Thyroid gland (tissue), 4 donors: ENCODE data around the gene IQSEC3. TPM values are rescaled to one million over a fixed set of nuclear protein-coding genes. Genes with fewer than 3 reads are reported as not detected.
A peak's percentile ranks its signal among the peaks of the same experiment; 100 is the strongest.

ENCODE experiments used
- DNase-seq, 2 donors: peaks; one replicate each; pipeline ENCODE4 v3.0.0-alpha.2; 2019
- H3K27ac ChIP-seq, 3 donors: fragments of 200-600 bp; sonication (generic); 1 replicate in 2 of 3; 2 replicates in 1 of 3; pipeline ENCODE4 v1.5.1; 2016 to 2019; ENCODE audit warnings: mild to moderate bottlenecking in 1 of 3, moderate library complexity in 1 of 3
- H3K27me3 ChIP-seq: fragments of 200-600 bp; sonication (generic); one replicate; pipeline ENCODE4 v1.5.1; 2019
- H3K36me3 ChIP-seq, 2 donors: fragments of 200-600 bp; sonication (generic); one replicate each; pipeline ENCODE4 v1.5.1; 2016 to 2019
- H3K4me1 ChIP-seq, 2 donors: fragments of 200-600 bp; sonication (generic); one replicate each; pipeline ENCODE4 v1.5.1; 2017 to 2019
- H3K4me3 ChIP-seq, 3 donors: fragments of 200-600 bp; sonication (generic); replicated peaks in 1 of 3; 1 replicate in 2 of 3; 2 replicates in 1 of 3; pipeline ENCODE4 v1.5.1; 2016; ENCODE audit warnings: mild to moderate bottlenecking in 1 of 3
- H3K9me3 ChIP-seq: fragments of 200-600 bp; sonication (generic); one replicate; pipeline ENCODE4 v1.5.1; 2017
- POLR2A ChIP-seq, 2 donors: fragments of 450-650 bp; IDR thresholded peaks; one replicate each; pipeline ENCODE4 v1.6.1; 2017; ENCODE audit warnings: antibody characterized with exemption in 2 of 2, mild to moderate bottlenecking in 2 of 2, moderate library complexity in 1 of 2
- WGBS, 2 donors: methylation state at CpG; one replicate each; pipeline ENCODE4 v1.1.5; 2017; 5-methylcytosine and 5-hydroxymethylcytosine counted together
- intact Hi-C: fragments of 100-400 bp; cut with DNase I; formaldehyde crosslinking; loops from one replicate; pipeline ENCODE4 v1.15.1; 2023
- total RNA-seq, 4 donors: library from RNA; depleted of rRNA; stranded (reverse); fragments of >200 nt; gene quantifications; one replicate each; pipeline ENCODE4 v1.2.3, GENCODE V29; 2016
- TF ChIP-seq, protein P1 (sequence below), 6 experiments: fragments of 200-600 bp in 3 of 6; fragments of 450-650 bp in 3 of 6; sonication (generic) in 3 of 6; IDR thresholded peaks; one replicate each; pipeline ENCODE4 v1.5.1; 2016 to 2019; ENCODE audit warnings: antibody characterized with exemption in 6 of 6, mild to moderate bottlenecking in 2 of 6, inconsistent platforms in 1 of 6, moderate library complexity in 1 of 6

IQSEC3 gene
- total RNA-seq, 4 donors from 2014 or later, result 0.27 to 1.3 (median 1.0) TPM

GRCh38 chr12:218221-218620 lies 151.7 kb downstream of the IQSEC3 start:
- TF ChIP-seq POLR2A (IDR thresholded peaks at IDR 0.05), result no peak
- TF ChIP-seq, protein P1, sequence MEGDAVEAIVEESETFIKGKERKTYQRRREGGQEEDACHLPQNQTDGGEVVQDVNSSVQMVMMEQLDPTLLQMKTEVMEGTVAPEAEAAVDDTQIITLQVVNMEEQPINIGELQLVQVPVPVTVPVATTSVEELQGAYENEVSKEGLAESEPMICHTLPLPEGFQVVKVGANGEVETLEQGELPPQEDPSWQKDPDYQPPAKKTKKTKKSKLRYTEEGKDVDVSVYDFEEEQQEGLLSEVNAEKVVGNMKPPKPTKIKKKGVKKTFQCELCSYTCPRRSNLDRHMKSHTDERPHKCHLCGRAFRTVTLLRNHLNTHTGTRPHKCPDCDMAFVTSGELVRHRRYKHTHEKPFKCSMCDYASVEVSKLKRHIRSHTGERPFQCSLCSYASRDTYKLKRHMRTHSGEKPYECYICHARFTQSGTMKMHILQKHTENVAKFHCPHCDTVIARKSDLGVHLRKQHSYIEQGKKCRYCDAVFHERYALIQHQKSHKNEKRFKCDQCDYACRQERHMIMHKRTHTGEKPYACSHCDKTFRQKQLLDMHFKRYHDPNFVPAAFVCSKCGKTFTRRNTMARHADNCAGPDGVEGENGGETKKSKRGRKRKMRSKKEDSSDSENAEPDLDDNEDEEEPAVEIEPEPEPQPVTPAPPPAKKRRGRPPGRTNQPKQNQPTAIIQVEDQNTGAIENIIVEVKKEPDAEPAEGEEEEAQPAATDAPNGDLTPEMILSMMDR (IDR thresholded peaks at IDR 0.05), result no peak
- Histone ChIP-seq H3K36me3 (no peaks in the 10 kb centered on the region), H3K4me1 (peaks cover 12 to 27% of the 10 kb centered on the region in 2 donors), H3K27ac (no peak overlapping the region), H3K9me3 (no peaks in the 10 kb centered on the region), H3K27me3 (no peaks in the 10 kb centered on the region), H3K4me3 (no peak overlapping the region)
- DNase-seq, result no peak
- intact Hi-C loops, result no loop called here
- WGBS, 2 donors, result 80 to 88% methylated on average over 3 to 5 of the region's 5 CpGs

DNA sequence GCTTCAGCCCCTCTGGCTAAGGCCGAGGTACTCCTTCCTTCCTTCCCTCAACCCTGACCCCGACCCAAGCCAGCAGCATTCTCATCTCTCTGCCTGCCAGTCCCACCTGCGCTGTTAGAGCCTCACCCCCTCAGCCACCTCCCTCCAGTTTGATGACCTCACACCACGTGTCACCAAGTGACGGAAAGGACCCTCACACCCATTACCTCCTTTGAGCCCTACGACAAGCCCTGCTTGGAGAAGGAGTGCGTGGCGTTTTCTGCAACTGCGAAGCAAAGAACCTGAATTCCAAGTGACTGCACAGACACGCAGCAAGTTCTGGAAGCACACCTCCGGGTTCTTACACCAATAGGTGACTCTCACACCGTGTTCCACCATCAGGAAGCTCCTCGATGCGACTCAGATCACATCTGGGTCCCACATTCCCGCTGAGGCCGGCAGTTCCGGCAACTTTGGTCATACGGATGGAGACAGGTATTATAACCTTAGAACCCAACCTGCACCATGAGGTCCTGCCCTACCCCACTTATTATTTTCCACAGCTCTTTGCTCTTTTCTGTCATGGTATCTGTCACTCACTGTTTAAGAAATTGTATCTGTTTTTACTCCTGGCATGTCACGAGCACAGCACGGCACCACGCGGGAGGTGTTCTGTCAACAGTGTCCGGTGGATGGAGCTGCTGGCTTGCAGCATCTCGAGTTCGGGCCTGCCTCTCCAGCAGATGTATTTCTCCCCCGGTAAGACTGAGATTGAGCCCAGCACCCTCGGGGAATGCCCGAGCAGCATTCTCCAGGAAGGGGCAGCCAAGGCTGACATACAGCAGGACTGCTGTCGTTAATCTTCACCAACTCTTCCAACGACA lies 152.4 kb downstream of the IQSEC3 start:
- intact Hi-C loops, result no loop called here
- Histone ChIP-seq H3K4me1 (peaks cover 5 to 21% of the 10 kb centered on the region in 2 donors), H3K4me3 (no peak overlapping the region), H3K27ac (no peak overlapping the region), H3K9me3 (no peaks in the 10 kb centered on the region), H3K27me3 (no peaks in the 10 kb centered on the region), H3K36me3 (no peaks in the 10 kb centered on the region)
- WGBS, 2 donors, result 78 to 87% methylated on average over 30 of the region's 30 CpGs
- no peak for DNase-seq
- TF ChIP-seq, protein P1 (IDR thresholded peaks at IDR 0.05), result no peak
- TF ChIP-seq POLR2A (IDR thresholded peaks at IDR 0.05), result no peak

DNA sequence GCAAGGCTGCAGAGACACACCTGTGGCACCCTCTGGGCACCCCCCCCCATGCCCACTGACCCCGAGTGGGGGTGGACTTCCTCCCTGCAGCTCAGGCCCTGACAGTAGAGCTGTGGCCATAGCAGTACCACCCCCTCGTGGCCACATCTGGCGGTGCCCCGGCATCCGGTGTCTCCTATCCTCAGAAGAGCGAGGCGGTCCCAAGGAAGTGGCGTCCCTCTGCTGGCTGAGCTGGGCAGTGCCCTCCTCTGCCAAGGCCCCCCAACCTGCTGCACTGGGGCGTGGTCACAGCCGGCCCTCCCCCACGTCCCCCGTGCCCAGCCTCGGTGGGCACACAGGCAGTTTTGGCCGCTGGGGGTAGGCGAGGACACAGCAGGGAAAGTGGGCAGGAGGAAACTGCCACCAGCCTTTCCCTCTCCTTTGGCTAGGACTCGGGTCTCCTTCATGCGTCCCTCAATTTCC lies 153.4 kb downstream of the IQSEC3 start:
- DNase-seq, result peak; percentile 89 to 90
- H3K27me3 ChIP-seq, result no peaks in the 10 kb centered on the region
- TF ChIP-seq, protein P1 (IDR thresholded peaks at IDR 0.05), result peak; percentile 76 to 97 (median 94)
- no peak for TF ChIP-seq POLR2A (IDR thresholded peaks at IDR 0.05)
- no peak overlapping the region for H3K27ac ChIP-seq
- no peaks in the 10 kb centered on the region for H3K9me3 ChIP-seq
- H3K4me3 ChIP-seq, result no peak overlapping the region
- H3K4me1 ChIP-seq, result peaks cover 0 to 11% of the 10 kb centered on the region in 2 donors
- intact Hi-C loops, result no loop called here
- WGBS, 2 donors, result 21 to 46% methylated on average over 5 to 16 of the region's 17 CpGs
- no peaks in the 10 kb centered on the region for H3K36me3 ChIP-seq

GRCh38 chr12:220491-220890 lies 153.9 kb downstream of the IQSEC3 start:
- 39 to 60% methylated on average over 4 to 6 of the region's 6 CpGs for WGBS, 2 donors
- no peak for TF ChIP-seq POLR2A (IDR thresholded peaks at IDR 0.05)
- TF ChIP-seq, protein P1 (IDR thresholded peaks at IDR 0.05), result no peak
- Histone ChIP-seq H3K27ac (no peak overlapping the region), H3K4me3 (no peak overlapping the region), H3K27me3 (no peaks in the 10 kb centered on the region), H3K36me3 (no peaks in the 10 kb centered on the region), H3K9me3 (no peaks in the 10 kb centered on the region), H3K4me1 (peaks cover 0 to 10% of the 10 kb centered on the region in 2 donors)
- intact Hi-C loops, result no loop called here
- no peak for DNase-seq

DNA sequence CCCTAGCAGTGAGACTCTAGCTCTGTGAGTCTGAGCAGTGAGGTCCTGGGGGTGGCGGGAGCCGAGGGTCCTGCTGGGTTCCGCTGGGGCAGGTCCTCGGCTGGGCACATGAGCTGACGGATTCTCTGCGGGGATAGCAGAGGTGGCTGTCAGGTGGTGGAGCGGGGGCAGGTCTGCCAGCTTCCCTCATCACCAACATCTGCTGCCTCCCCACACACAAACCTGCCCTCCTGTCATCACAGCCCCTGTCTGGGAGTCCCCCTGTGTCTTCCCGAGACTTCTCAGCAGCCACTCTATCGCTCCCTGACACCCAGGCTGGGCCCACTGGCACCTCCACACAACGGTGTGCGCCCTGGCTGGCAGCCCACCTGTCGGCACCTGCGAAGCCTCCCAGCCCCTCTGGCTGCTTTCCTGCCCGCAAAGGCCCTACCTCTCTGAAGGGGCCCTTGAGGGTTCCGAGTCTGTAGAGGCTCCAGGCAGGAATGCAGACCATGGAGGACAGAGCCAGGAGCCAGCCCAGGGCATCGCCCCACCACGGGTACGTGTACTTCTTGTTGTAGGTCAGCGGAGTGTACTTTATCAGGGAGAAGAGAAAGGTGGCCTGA lies 154.5 kb downstream of the IQSEC3 start:
- Histone ChIP-seq H3K27ac (no peak overlapping the region), H3K36me3 (no peaks in the 10 kb centered on the region), H3K27me3 (no peaks in the 10 kb centered on the region), H3K9me3 (no peaks in the 10 kb centered on the region), H3K4me1 (peaks cover 0 to 10% of the 10 kb centered on the region in 2 donors), H3K4me3 (no peak overlapping the region)
- DNase-seq, result no peak
- intact Hi-C loops, result no loop called here
- TF ChIP-seq, protein P1 (IDR thresholded peaks at IDR 0.05), result no peak
- TF ChIP-seq POLR2A (IDR thresholded peaks at IDR 0.05), result no peak
- WGBS, 2 donors, result 68 to 77% methylated on average over 10 to 13 of the region's 19 CpGs
